Measurements from ENCODE around the gene CDR2. TPM values are rescaled to one million over a fixed set of nuclear protein-coding genes. Genes with fewer than 3 reads are reported as not detected.

CDR2 gene
- polyA plus RNA-seq, 1 donor (not counting 4 experiments of a cell fraction or from before 2014, with no cell fraction given): 37.1 TPM

GRCh38 chr16:22364241-22364640 is 10.2 kb downstream of the CDR2 start:
- Histone ChIP-seq H3K4me2 (ENCODE audit: control insufficient read depth, extremely low read depth, insufficient read depth, low read depth, low read length) (no peak overlapping the region), H3K27me3 (ENCODE audit: control insufficient read depth, extremely low read depth, insufficient read depth, low read length) (no peaks in the 10 kb centered on the region), H2AFZ (ENCODE audit: control insufficient read depth, low read length) (no peak overlapping the region), H3K9me3 (ENCODE audit: control insufficient read depth, low read depth, low read length) (no peaks in the 10 kb centered on the region), H4K20me1 (ENCODE audit: control insufficient read depth, extremely low read depth, insufficient read depth, low read length) (peaks cover 5% of the 10 kb centered on the region), H3K9me1 (ENCODE audit: control insufficient read depth, extremely low read depth, insufficient read depth, low read length) (peaks cover 4% of the 10 kb centered on the region), H3K4me3 (ENCODE audit: control insufficient read depth in 2 of 3, extremely low read depth in 1 of 3, insufficient read depth in 2 of 3, low read depth in 1 of 3, low read length in 3 of 3) (no peak overlapping the region), H3K79me2 (ENCODE audit: control insufficient read depth, insufficient read depth, low read length) (peaks cover 90% of the 10 kb centered on the region), H3K36me3 (ENCODE audit: control insufficient read depth in 2 of 2, extremely low read depth in 1 of 2, insufficient read depth in 2 of 2, low read length in 2 of 2) (peaks cover 9 to 19% of the 10 kb centered on the region in 2 experiments), H3K9ac (ENCODE audit: control insufficient read depth, extremely low read depth, insufficient read depth, low read length) (no peak overlapping the region), H3K27ac (ENCODE audit: control insufficient read depth, insufficient read depth, low read length) (no peak overlapping the region), H3K4me1 (ENCODE audit: control insufficient read depth, extremely low read depth, insufficient read depth, low read length) (peaks cover 28% of the 10 kb centered on the region)
- dilution Hi-C loops (cut with MboI; ENCODE audit: extremely low pct_ligation_motif_present, low sequenced_read_pairs): no loop called here
- no peak for DNase-seq (ENCODE audit: low read depth, low spot score)
- TF ChIP-seq, protein P1, sequence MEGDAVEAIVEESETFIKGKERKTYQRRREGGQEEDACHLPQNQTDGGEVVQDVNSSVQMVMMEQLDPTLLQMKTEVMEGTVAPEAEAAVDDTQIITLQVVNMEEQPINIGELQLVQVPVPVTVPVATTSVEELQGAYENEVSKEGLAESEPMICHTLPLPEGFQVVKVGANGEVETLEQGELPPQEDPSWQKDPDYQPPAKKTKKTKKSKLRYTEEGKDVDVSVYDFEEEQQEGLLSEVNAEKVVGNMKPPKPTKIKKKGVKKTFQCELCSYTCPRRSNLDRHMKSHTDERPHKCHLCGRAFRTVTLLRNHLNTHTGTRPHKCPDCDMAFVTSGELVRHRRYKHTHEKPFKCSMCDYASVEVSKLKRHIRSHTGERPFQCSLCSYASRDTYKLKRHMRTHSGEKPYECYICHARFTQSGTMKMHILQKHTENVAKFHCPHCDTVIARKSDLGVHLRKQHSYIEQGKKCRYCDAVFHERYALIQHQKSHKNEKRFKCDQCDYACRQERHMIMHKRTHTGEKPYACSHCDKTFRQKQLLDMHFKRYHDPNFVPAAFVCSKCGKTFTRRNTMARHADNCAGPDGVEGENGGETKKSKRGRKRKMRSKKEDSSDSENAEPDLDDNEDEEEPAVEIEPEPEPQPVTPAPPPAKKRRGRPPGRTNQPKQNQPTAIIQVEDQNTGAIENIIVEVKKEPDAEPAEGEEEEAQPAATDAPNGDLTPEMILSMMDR (optimal IDR thresholded peaks at IDR 0.05 in 1 of 3, IDR thresholded peaks at IDR 0.05 in 1 of 3, conservative IDR thresholded peaks at IDR 0.05 in 1 of 3; ENCODE audit: extremely low read depth in 1 of 3, insufficient read depth in 2 of 3, low read length in 3 of 3): no peak
- TF ChIP-seq EZH2 (IDR thresholded peaks at IDR 0.05; ENCODE audit: low read length): no peak
- no peak for FAIRE-seq

DNA sequence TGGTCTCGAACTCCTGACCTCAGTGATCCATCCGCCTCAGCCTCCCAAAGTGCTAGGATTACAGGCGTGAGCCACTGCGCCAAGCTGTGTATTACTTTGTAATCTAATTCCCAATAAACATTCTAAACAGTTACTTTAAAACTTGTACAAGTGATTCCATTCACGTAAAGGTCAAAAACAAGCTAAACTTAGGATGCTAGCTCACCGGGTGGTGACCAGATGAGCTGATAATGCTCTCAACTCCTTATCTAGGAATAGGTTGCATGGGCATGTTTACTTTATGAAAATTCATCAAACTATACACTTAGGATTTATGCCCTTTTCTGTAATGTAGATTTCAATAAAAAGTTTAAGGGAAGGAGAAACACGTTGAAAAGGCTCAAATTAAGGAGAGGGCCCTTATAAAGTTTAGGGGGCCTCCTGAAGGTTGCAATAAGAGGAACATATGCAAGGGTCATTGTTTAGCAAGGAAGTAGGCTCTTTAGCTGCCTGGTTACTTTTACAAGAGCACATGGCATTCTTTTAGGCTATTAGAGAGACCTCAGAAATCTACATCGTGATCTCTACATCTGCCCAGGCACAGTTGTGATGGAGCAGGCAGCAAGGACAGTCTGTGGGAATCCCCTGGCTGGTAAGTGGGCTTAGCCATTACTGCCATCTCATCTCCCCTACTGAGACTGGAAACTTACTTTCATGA is 13.3 kb downstream of the CDR2 start:
- Histone ChIP-seq H3K4me2 (ENCODE audit: control insufficient read depth, extremely low read depth, insufficient read depth, low read depth, low read length) (no peak overlapping the region), H3K79me2 (ENCODE audit: control insufficient read depth, insufficient read depth, low read length) (peaks cover 79% of the 10 kb centered on the region), H3K9me3 (ENCODE audit: control insufficient read depth, low read depth, low read length) (no peaks in the 10 kb centered on the region), H3K4me1 (ENCODE audit: control insufficient read depth, extremely low read depth, insufficient read depth, low read length) (no peaks in the 10 kb centered on the region), H3K4me3 (ENCODE audit: control insufficient read depth in 2 of 3, extremely low read depth in 1 of 3, insufficient read depth in 2 of 3, low read depth in 1 of 3, low read length in 3 of 3) (no peak overlapping the region), H3K36me3 (ENCODE audit: control insufficient read depth in 2 of 2, extremely low read depth in 1 of 2, insufficient read depth in 2 of 2, low read length in 2 of 2) (peaks cover 8 to 25% of the 10 kb centered on the region in 2 experiments), H3K27me3 (ENCODE audit: control insufficient read depth, extremely low read depth, insufficient read depth, low read length) (no peaks in the 10 kb centered on the region), H4K20me1 (ENCODE audit: control insufficient read depth, extremely low read depth, insufficient read depth, low read length) (no peaks in the 10 kb centered on the region), H3K27ac (ENCODE audit: control insufficient read depth, insufficient read depth, low read length) (no peak overlapping the region), H3K9me1 (ENCODE audit: control insufficient read depth, extremely low read depth, insufficient read depth, low read length) (no peaks in the 10 kb centered on the region), H3K9ac (ENCODE audit: control insufficient read depth, extremely low read depth, insufficient read depth, low read length) (no peak overlapping the region), H2AFZ (ENCODE audit: control insufficient read depth, low read length) (no peak overlapping the region)
- FAIRE-seq: no peak
- dilution Hi-C loops (cut with MboI; ENCODE audit: extremely low pct_ligation_motif_present, low sequenced_read_pairs): no loop called here
- TF ChIP-seq, protein P1 (optimal IDR thresholded peaks at IDR 0.05 in 1 of 3, IDR thresholded peaks at IDR 0.05 in 1 of 3, conservative IDR thresholded peaks at IDR 0.05 in 1 of 3; ENCODE audit: extremely low read depth in 1 of 3, insufficient read depth in 2 of 3, low read length in 3 of 3): no peak
- no peak for TF ChIP-seq EZH2 (IDR thresholded peaks at IDR 0.05; ENCODE audit: low read length)
- no peak for DNase-seq (ENCODE audit: low read depth, low spot score)

All from keratinocyte (primary cell).